Testis (tissue), 2 donors: ENCODE data around the gene PCIF1.

Experiments used
- POLR2A ChIP-seq: fragments of 450-650 bp; IDR thresholded peaks from one replicate; pipeline ENCODE4 v1.6.1; 2017; ENCODE audit warnings: antibody characterized with exemption, mild to moderate bottlenecking, moderate library complexity
- TF ChIP-seq, protein P1 (sequence below), 3 experiments: fragments of 450-650 bp in 2 of 3; fragments of 200-600 bp in 1 of 3; sonication (generic) in 1 of 3; IDR thresholded peaks; one replicate each; pipeline ENCODE4 v1.5.1; 2016 to 2019; ENCODE audit warnings: antibody characterized with exemption in 3 of 3, mild to moderate bottlenecking in 2 of 3, moderate library complexity in 1 of 3

GRCh38 chr20:45962031-45962755 is 27.7 kb downstream of the PCIF1 start:
- TF ChIP-seq, protein P1, sequence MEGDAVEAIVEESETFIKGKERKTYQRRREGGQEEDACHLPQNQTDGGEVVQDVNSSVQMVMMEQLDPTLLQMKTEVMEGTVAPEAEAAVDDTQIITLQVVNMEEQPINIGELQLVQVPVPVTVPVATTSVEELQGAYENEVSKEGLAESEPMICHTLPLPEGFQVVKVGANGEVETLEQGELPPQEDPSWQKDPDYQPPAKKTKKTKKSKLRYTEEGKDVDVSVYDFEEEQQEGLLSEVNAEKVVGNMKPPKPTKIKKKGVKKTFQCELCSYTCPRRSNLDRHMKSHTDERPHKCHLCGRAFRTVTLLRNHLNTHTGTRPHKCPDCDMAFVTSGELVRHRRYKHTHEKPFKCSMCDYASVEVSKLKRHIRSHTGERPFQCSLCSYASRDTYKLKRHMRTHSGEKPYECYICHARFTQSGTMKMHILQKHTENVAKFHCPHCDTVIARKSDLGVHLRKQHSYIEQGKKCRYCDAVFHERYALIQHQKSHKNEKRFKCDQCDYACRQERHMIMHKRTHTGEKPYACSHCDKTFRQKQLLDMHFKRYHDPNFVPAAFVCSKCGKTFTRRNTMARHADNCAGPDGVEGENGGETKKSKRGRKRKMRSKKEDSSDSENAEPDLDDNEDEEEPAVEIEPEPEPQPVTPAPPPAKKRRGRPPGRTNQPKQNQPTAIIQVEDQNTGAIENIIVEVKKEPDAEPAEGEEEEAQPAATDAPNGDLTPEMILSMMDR (IDR thresholded peaks at IDR 0.05): no peak
- TF ChIP-seq POLR2A: no peak
